ENCODE measurements around the gene OSER1.
"Not testable (repeated sequence)": the region's sequence is repeated elsewhere in the genome, so short reads cannot be mapped to it uniquely, and the experiment has no call there.

Gene OSER1

DNA sequence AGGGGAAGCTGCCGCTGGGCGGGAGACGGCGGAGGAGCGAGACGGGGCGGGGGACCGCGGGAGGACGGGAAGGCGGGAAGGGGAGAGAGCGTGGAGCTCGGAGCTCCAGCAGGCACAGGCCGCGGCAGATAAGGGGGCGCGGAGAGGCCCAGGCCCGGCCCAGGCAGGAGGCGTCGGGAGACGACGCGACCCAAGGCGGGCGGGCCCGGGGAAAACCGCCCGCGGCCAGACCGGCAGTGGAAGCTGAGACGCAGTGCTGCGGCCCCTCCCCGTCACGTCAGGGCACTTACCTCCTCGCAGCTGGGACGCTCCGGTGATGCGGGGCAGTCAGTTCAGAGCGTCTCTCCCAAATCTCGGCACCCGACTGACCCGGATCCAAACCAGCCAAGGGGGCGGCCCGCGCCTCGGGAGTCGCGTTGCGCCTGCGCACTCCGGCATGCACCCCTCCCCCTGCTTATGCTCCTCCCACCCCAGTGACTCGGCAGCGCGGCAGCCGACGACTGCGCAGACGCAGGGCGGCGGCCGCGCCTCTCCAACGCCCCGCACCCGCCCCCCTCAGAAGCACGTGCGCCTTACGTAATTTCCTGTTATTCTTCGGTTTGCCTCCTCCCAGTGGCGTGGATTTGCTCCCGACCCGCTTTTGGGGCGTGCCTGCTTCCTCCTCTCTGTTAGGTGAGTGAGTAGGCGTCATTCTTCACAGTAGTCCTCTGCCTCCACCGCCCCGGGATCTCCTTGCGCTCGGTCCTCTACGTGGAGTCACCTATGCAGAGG, at the start of gene OSER1:
OSER1 (minus strand) TSS at position 366 of the 771 bp plus-strand sequence. CDS start 3,814 bp downstream, outside the sequence.
- peak; percentile 97 for DNase-seq (ENCODE audit: low read depth)

DNA sequence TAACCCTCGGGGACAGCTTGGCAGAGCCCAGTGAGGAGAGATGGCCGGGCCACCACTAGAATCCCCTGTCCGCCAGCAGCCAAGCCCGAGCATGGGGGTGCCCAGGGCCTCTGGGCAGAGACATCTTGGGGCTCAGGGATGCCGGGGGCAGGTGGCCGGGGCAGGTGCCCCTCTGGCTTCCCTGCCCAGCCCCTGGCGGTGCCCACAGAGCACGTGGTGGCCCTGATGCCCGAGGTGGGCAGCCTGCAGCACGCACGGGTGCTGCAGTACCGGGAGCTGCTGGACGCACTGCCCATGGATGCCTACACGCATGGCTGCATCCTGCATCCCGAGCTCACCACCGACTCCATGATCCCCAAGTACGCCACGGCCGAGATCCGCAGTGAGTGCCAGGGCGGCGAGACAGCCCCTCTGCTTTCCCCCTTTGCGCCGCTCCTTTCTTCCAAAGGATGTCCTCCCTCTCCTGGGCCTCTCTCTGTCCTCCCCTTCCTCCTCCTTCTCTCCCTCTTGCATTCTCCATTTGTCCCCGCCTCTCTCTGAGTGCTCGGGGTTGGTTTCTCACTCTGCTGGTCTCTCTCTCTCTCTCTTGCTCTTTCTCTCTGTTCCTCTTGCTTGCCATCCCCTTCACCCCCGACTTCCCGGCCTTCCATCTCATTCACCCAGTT, 47.8 kb upstream of the OSER1 start:
- DNase-seq (ENCODE audit: low read depth): no peak

DNA sequence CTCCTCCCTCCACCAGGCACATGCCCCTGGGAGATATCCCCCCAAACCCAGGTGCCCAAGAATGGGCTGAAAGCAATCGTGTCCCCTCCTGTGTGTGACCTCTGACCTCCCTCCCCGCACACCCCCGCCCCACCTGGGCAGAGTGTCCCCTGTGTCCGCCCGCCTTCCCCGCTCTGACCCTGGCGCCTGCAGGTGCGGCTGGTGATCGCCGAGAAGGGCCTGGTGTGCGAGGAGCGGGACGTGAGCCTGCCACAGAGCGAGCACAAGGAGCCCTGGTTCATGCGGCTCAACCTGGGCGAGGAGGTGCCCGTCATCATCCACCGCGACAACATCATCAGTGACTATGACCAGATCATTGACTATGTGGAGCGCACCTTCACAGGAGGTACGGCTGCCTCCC, 46.4 kb upstream of the OSER1 start:
- no peak for DNase-seq (ENCODE audit: low read depth)

DNA sequence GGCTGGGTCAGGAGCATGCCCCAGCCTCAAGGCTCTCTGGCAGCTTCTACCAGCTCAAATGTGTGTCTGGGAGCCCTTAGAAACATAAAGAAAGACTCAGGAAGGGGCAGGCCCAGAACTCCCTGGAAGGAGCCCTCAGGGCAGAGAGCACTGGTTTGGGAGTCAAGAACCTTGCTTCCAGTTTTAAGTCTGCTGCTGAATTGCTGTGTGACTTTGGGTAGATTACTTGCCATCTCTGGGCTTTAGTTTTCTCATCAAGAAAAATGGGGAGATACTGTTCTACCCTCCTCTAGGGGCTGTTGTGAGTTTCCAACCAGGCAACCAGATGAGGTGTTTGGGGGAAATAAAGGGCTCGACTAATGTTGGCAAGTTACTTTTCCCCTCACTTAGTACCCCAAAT, 45.4 kb upstream of the OSER1 start:
- DNase-seq (ENCODE audit: low read depth): no peak

DNA sequence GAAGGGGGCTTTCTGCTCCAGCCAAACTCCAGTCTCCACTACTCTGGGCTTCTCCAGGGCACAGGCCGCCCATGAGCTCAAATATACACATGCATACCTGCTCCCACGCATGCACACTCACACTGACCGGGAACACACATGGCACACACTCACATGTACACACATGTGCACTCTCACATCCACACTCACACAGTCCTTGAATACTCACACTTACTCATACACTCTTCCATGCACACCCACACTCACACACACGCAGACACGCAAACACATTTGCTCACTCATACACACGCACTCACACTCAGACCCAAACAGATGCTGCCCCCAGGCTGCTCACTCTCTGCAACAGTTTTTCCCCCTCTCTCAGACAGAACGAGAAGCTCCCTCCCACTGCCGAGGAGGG, 43.5 kb upstream of the OSER1 start:
- DNase-seq (ENCODE audit: low read depth): no peak

DNA sequence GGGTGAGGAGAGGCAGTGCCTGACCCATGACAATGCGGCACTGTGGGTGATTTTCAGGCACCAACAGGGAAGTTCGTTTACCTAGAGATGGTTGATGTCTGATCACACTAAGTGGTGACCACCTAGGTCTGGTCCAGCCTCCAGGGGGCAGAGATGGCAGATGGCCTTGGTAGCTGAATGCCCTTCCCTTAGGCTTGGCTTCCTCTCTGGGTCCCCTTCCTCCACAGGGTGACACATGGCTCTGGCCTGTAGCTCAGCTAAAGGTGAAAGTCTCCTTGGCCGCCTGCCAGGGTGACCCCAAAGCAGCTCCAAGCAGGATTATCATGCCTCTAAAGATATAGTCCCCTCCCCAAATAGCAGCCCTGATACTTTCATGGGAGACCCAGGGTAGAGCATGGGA, 43.0 kb upstream of the OSER1 start:
- DNase-seq (ENCODE audit: low read depth): no peak

DNA sequence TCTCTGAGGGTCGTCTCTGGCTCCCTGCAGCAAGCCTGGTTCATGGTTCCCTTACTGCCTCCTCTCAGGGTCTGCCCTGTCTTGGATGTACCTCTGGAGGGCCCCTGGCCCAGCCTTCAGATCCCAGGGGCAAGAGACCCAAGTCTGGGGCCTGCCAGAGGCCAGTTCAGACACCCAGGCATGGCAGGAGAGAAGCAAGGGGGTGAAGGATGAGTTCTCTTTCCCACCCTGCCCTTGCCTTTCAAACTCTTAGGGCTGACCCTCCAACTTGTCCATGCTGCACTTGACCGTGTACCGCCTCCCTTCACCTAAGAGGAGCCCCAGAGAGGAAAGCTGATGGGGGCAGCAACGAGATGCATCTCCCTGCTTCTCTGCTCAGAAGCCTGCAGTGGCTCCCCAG, 40.7 kb upstream of the OSER1 start:
- no peak for DNase-seq (ENCODE audit: low read depth)

DNA sequence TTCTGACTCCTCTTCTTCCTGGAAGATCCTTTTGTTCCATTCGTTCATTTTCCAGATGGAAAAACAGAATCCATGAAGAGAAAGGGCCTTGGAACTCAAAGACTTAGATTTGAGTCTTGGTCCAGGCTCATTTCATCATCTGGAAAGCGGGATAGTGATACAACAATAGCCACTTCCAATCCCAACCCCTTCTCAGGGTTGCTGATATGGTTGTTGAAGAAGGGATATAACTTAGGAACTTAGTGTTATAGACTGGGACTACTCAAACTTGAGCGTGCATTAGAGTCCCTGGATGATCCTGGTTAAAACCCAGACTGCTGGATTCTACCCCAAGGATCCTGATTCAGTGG, 37.8 kb upstream of the OSER1 start:
- no peak for DNase-seq (ENCODE audit: low read depth)

DNA sequence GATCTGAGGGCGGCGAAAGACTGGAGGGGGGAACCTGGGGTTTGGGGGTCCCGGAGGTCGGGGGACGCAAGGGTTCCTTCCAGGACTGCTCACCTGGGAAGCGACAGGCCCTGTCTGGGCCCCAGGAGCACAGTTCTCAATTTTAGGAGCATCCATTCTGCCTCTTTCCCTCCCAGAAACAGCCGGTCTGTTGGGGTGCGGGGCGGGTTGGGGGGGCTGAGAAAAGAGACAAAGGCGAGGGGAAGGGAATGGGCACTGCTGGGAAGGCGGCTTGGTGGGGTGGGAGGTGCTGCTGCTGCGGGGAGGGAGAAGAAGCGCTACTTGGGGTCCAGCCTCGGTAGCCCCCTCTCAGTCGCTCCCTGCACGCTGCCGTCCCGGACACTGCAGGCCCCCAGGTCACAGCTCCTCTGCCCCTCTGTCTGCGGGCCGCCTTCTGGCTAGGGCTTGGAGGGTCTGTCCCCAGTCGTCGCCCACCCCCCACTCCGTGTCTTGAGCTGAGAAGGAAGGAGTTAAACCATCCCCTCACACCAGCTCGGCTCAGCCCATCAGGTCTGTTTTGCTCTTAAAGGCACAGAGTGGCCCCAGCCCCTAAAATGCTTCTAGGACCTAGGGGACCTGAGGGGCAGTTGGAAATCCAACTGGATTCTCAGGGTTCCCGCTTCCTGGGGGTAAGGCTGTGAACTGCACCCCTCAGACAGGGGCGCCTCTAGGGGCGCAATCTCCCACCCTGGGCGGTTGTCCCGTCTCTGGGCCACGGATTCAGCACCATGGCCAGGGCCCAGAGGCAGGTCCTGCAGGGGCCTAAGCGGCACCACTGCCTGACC, 37.2 kb upstream of the OSER1 start:
- peak; percentile 44 for DNase-seq (ENCODE audit: low read depth)

DNA sequence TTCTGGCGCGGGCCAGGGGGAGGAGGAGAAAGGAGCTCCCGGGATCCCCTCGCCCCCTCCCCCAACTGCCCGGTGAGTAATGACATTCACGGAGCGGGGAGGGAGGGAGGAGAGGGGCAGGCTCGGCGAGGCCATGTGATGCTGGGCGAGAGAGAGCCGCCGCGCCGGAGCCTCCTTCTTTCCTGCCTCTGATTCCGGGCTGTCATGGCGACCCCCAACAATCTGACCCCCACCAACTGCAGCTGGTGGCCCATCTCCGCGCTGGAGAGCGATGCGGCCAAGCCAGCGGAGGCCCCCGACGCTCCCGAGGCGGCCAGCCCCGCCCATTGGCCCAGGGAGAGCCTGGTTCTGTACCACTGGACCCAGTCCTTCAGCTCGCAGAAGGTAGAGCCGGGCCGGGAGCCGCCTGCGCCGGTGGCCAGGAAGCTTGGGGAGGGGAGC, 36.6 kb upstream of the OSER1 start, which contains the start of gene GDAP1L1:
GDAP1L1 (plus strand) TSS at position 178 of the 441 bp plus-strand sequence; CDS start at position 205, 27 bp downstream.
- DNase-seq (ENCODE audit: low read depth): no peak

DNA sequence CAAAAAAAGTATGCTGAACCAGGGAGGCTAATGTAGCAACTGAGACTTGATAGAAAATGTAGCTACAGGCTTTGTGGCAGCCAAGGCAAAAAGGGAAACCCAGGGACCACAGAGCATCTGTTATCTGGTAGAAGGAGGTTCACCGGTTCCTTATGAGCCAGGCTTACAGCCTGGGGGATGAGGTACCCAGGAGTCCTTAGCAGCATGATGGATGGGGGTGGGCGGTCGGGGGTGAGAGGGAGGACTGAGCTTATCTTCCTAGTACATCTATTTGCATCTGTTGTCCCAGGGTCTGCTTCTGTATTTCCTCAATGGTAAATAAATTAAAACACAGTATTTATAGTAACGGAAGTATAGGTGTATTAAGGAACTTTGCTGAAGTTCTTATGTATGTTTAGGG, 35.4 kb upstream of the OSER1 start:
- no peak for DNase-seq (ENCODE audit: low read depth)

DNA sequence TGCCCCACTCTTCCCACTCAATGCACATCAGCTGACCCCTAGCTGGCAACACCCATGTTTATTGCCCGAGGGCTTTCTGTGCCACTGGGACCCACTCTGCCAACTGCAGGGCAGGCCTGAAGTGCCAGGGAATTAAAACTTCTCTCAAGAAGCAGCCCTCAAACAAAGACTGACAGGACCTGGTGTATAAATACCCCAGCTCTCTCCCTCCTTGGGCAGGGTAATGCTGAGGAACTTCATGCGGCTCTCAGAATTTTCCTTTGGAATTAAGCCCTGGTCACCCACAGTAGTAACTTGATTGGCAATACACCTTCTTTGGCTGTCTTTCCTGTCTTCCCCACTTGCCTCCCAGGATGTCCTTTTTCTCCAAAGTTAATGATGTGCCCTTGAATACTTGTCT, 31.2 kb upstream of the OSER1 start:
- no peak for DNase-seq (ENCODE audit: low read depth)

DNA sequence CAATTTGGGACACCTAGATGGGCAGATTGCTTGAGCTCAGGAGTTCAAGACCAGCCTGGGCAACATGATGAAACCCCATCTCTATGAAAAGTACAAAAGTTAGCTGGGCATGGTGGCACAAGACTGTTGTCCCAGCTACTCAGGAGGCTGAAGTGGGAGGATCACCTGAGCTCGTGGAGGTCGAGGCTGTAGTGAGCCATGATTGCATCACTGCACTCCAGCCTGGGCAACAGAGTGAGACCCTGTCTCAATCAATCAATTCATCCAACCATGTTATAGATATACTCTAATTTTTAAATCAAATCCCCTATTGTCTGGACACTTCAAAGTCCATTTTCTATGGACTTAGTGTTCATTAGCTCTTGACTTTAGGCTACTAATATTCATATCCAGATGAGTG, 26.3 kb upstream of the OSER1 start:
- not testable (repeated sequence) for DNase-seq (ENCODE audit: low read depth)

DNA sequence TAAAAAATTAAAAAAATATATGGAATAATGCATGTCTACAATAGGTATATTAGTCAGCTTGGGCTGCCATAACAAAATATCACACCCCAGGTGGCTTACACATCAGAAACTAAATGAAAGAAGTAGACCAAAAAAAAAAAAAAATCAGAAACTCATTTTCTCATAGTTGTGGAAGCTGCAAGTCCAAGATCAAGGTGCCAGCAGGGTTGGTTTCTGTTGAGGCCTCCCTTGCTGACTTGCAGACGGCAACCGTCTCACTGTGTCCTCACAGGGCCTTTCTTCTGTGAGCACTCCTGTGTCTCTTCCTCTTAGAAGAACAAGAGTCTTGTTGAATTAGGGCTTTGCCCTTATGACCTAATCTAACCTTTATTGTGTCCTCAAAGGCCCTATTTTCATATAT, 25.1 kb upstream of the OSER1 start:
- DNase-seq (ENCODE audit: low read depth): no peak

DNA sequence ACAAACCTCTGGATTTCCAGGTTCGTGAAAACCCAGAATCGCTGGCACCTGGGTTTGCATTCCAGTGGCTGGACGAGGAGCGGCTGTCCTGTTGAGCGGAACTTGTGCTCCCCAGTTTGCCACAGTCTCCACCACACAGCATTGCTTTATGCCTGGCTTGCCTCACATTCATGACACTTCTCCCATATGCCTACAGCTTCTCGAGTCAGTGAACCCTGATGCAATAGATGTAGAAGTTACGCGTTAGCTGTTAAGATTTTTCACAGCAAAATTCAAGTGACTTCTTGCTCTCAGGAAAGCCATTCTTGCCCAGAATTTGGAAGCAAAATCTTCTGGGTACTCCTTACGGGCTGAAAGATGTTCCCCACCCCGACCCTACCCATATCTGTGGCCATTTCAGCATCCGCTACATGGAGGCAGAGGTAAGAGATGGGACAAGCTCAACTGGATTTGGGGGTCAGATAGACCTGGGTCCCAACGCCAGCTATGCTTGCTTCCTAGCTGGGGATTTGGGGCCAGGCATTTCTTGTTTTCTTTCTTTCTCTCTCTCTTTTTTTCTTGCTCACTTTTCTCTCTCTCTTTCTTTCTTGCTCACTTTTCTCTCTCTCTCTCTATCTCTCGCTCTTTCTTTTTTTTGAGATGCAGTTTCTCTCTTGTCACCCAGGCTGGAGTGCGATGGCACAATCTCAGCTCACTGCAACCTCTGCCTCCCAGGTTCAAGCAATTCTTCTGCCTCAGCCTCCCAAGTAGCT, 24.2 kb upstream of the OSER1 start:
- no peak for DNase-seq (ENCODE audit: low read depth)

DNA sequence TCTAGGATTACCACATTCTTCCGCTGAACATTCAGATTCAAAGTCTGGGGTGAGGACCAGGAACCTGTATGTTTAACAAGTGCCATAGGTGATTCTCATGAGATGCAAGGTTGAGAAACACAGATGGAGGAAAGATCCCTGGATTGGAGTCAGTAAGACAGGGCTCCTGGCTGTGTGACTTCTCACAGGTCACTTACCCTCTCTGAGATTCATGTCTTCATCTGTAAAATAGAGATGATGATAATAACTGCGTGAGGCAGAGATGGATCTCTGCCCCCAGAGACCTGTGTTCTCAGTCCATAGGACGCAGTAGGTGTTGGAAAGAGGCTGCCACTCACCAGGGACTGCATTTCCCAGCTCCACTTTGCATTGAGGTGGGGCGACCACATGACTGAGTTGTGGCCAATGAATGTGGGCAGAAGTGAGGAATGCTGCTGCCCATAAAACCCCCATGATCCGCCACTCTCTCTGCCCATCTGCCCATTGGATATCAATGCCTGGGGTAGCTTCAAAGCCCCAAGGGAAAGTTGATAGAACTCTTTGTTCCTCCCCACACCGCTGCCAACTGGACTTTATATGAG, 23.0 kb upstream of the OSER1 start:
- DNase-seq (ENCODE audit: low read depth): no peak

DNA sequence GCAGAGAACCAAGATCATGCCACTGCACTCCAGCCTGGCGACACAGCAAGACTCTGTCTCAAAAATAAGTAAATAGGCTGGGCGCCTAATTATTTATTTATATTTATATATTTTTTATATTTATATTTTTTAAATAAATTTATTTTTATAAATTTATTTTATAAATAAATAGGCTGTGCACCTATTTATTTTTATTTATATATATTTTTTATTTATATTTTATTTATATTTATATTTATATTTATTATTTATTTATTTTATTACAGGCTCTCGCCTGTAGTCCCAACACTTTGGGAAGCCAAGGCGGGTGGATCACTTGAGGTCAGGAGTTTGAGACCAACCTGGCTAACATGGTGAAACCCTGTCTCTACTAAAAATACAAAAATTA, 21.9 kb upstream of the OSER1 start:
- not testable (repeated sequence) for DNase-seq (ENCODE audit: low read depth)

DNA sequence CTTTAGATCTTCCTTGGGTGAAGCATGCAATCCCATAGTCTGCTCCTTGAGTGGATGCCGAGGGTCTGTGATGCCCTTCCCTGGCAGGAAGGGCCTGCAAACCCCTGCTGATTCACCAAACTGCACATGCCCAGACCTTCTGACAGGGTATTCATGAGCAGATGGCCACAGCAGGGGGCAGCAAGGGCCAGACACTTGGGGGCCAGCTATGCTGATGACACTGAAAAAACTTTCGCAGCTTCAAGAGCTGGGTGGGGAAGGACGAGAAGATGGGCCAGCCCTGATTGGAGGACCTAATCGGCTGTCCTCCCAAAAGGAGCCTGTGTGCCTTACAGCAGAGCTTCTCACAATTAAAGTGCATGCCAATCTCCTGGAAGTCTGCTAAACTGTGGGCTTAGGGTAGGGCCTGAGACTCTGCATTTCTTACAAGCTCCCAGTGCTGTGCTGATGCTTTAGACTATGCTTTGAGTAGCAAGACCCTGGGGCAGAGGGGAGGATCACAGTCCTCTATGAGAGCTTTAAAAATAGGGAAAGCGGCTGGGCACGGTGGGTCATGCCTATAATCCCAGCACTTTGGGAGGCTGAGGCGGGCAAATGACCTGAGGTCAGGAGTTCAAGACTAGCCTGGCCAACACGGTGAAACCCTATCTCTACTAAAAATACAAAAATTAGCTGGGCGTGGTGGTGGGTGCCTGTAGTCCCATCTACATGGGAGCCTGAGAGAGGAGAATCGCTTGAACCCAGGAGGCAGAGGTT, 21.3 kb upstream of the OSER1 start:
- DNase-seq (ENCODE audit: low read depth): peak; percentile 15

DNA sequence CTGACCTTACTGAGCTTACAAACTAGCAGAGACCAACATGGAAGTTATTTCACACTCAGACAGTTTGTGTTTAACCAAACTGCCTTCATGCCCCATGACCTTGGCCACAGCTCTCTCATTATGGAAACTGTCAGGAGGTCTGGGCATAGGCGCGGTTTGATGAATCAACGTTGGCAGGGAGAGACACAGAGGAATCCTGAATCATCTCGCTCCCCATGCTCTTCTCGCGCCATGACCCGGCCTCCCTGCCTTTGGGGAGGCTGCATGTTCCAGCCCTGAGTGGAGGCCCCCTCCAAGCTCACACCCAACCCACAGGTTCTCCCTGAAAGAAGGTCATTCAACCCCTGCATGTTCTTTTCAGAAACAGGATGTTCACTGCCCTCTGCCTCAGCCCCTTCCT, 20.6 kb upstream of the OSER1 start:
- no peak for DNase-seq (ENCODE audit: low read depth)

DNA sequence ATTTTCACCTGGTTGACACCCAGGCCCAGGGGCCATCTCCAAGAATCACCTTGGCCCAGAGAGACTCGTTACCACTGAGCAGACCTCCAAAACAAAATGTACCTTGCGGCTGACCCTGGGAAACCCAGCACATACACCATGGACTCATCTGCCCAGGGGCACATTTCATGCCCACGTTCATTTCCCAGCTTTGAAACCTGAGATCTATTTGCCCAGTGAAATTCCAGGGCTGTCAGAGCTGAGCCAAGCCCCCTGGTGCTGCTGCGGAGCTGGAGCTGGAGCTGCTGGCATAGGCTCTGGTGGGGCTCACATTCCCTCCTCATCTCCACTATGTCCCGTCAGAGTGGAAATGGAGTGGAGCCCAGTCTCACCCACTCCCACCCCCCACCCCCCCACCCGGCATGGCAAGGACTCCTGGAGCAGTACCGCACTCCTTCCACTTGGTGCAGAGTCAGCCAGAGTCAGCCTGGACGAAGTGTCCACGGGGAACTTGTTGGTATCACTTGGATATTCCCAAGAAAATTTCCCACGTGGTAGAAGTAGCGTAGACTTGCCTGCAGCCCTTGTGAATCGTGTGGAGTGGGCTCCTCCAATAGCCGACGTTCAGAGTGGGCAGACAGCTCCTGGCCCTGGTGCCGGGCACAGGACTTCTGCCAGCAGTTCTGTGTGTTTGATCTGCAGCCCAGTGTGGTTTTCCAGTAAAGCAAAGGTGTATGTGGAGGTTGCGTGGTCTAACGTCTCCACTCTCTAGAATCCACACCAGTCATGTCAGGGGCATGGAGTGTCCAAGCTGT, 18.1 kb upstream of the OSER1 start:
- DNase-seq (ENCODE audit: low read depth): no peak

Data from EH (cell line).